Activated B cell treated with CpG ODN at 0.5 μM for 24 hours (primary cell): ENCODE results near the gene CEP41. TPM values are rescaled to one million over a fixed set of nuclear protein-coding genes. Genes with fewer than 3 reads are reported as not detected.
"Not testable (repeated sequence)": the region's sequence is repeated elsewhere in the genome, so short reads cannot be mapped to it uniquely, and the experiment has no call there.

ENCODE experiments used
- ATAC-seq: fragments of 200-7000 bp; cut with Tn5 transposase; one replicate; pipeline ENCODE4 v1.10.0; 2021; ENCODE audit warnings: low read depth, mild to moderate bottlenecking, moderate library complexity
- CTCF ChIA-PET: fragments of 350-600 bp; sonication (Branson Sonifier 250); formaldehyde crosslinking; loops from one replicate; lab custom pipeline; 2021; ENCODE audit warnings: antibody characterized with exemption; lab: Charles Lee
- POLR2A ChIA-PET: fragments of 350-600 bp; sonication (Branson Sonifier 250); formaldehyde crosslinking; loops from one replicate; lab custom pipeline; 2021; ENCODE audit warnings: antibody characterized with exemption; lab: Charles Lee
- DNase-seq: peaks from one replicate; pipeline ENCODE4 v3.0.0; 2022
- H3K27ac Mint-ChIP-seq: one replicate; pipeline ENCODE4 v1.8.0; 2020; ENCODE audit warnings: mixed read lengths
- H3K27me3 Mint-ChIP-seq: one replicate; pipeline ENCODE4 v1.8.0; 2021; ENCODE audit warnings: mixed read lengths
- H3K36me3 Mint-ChIP-seq: one replicate; pipeline ENCODE4 v1.8.0; 2021; ENCODE audit warnings: low read depth, mixed read lengths
- H3K4me1 Mint-ChIP-seq: one replicate; pipeline ENCODE4 v1.8.0; 2021; ENCODE audit warnings: mixed read lengths
- H3K4me3 Mint-ChIP-seq: one replicate; pipeline ENCODE4 v1.8.0; 2020; ENCODE audit warnings: mild to moderate bottlenecking, mixed read lengths
- H3K9me3 Mint-ChIP-seq: one replicate; pipeline ENCODE4 v1.8.0; 2020; ENCODE audit warnings: mixed read lengths
- CTCF ChIP-seq: fragments of 200-600 bp; IDR thresholded peaks from one replicate; pipeline ENCODE4 v1.8.0; 2022; ENCODE audit warnings: antibody characterized with exemption, mild to moderate bottlenecking
- intact Hi-C: fragments of 100-400 bp; cut with micrococcal nuclease; formaldehyde crosslinking; loops from one replicate; pipeline ENCODE4 v1.15.1; 2024
- total RNA-seq: library from RNA; stranded (reverse); gene quantifications from 2 replicates; pipeline ENCODE4 v1.2.3, GENCODE V29; 2022

CEP41 gene
- total RNA-seq, 1 donor from 2014 or later, result 5.1 TPM

DNA sequence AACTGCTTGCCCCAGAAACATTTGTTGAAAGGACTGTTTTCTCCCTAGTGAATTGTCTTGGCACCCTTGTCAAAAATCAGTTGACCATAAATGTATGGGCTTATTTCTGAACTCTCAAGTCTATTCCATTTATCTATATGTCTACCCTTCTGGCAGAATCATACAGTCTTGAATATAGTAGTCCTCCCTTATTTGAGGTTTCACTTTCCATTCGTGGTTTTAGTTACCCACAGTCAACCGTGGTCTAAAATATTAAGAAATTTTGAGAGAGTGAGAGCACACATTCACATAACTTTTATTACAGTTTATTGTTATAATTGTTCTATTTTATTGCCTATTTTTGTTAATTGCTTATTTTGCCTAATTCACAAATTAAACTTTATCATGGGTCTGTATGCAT lies 17.4 kb upstream of the CEP41 start:
- Mint-ChIP-seq H3K4me1 (peaks cover 3% of the 10 kb centered on the region), H3K4me3 (no peak overlapping the region), H3K27ac (no peak overlapping the region), H3K27me3 (peaks cover 2% of the 10 kb centered on the region), H3K9me3 (peaks cover 4% of the 10 kb centered on the region), H3K36me3 (no peaks in the 10 kb centered on the region)
- TF ChIP-seq CTCF, result no peak
- DNase-seq (no peak), ATAC-seq (no peak)
- POLR2A ChIA-PET, result no interaction called here
- intact Hi-C loops, result no loop called here
- CTCF ChIA-PET, result no interaction called here

GRCh38 chr7:130454959-130455358 lies 14.1 kb upstream of the CEP41 start:
- no peak for DNase-seq
- Mint-ChIP-seq H3K9me3 (peaks cover 3% of the 10 kb centered on the region), H3K4me3 (no peak overlapping the region), H3K27ac (no peak overlapping the region), H3K36me3 (no peaks in the 10 kb centered on the region), H3K27me3 (peaks cover 2% of the 10 kb centered on the region), H3K4me1 (peaks cover 3% of the 10 kb centered on the region)
- intact Hi-C loops, result no loop called here
- ChIA-PET POLR2A (no interaction called here), CTCF (no interaction called here)
- TF ChIP-seq CTCF, result no peak
- no peak for ATAC-seq

DNA sequence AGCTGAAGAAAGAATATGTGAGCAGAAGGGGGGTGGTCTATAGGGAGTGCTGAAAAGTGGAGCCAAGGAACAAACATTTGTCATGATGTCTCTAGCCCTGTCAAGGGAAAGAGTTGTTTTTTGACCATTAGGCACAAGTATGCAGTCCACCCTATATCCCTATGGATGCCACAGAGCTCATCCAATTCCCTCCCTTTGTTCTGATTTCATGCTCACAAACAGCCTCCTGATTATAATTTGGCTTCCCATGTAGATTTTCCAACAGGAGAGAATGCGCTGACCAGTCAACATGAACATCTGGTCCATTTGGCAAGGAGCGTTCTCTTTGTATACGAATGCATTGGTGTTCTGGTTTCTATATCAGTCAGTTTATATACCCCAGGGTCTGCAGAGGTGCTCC lies 12.1 kb upstream of the CEP41 start:
- no peak overlapping the region for H3K27ac Mint-ChIP-seq
- TF ChIP-seq CTCF, result no peak
- CTCF ChIA-PET, result no interaction called here
- ATAC-seq (no peak), DNase-seq (no peak)
- no peak overlapping the region for H3K4me3 Mint-ChIP-seq
- no peaks in the 10 kb centered on the region for H3K4me1 Mint-ChIP-seq
- H3K9me3 Mint-ChIP-seq, result peaks cover 4% of the 10 kb centered on the region
- POLR2A ChIA-PET, result no interaction called here
- H3K36me3 Mint-ChIP-seq, result no peaks in the 10 kb centered on the region
- intact Hi-C loops, result no loop called here
- peaks cover 2% of the 10 kb centered on the region for H3K27me3 Mint-ChIP-seq

DNA sequence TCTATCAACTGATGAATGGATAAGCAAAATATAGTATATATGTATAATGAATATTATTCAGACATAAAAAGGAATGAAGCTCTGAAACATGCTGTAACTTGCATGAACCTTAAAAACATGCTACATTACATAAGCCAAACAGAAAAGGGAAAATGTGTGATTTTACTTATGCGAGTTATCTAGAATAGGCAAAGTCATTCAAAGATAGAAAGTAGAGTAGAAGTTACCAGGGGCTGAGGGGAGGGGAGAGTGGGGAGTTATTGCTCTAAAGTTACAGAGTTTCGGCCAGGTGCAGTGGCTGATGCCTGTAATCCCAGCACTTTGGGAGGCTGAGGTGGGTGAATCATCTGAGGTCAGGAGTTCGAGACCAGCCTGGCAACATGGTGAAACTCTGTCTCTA lies 10.5 kb upstream of the CEP41 start:
- H3K27ac Mint-ChIP-seq, POLR2A ChIA-PET, H3K4me3 Mint-ChIP-seq, H3K4me1 Mint-ChIP-seq, H3K36me3 Mint-ChIP-seq, H3K9me3 Mint-ChIP-seq, H3K27me3 Mint-ChIP-seq, intact Hi-C loops, CTCF ChIA-PET, ATAC-seq, DNase-seq: not testable (repeated sequence)

GRCh38 chr7:130446259-130446658 lies 5.4 kb upstream of the CEP41 start:
- ChIA-PET POLR2A (no interaction called here), CTCF (no interaction called here)
- ATAC-seq (no peak), DNase-seq (no peak)
- TF ChIP-seq CTCF, result no peak
- peaks cover 5% of the 10 kb centered on the region for H3K9me3 Mint-ChIP-seq
- no peak overlapping the region for H3K4me3 Mint-ChIP-seq
- H3K4me1 Mint-ChIP-seq, result peaks cover 5% of the 10 kb centered on the region
- no peak overlapping the region for H3K27ac Mint-ChIP-seq
- H3K27me3 Mint-ChIP-seq, result peaks cover 8% of the 10 kb centered on the region
- no peaks in the 10 kb centered on the region for H3K36me3 Mint-ChIP-seq
- intact Hi-C loops, result no loop called here
